NCI-H1105 treated with DMSO at 0.1 percent for 48 hours (cell line): Measurements from ENCODE around the gene SIGMAR1.

Experiments used
- DNase-seq: peaks from one replicate; lab custom pipeline; 2025; lab: John Stamatoyannopoulos, UW

SIGMAR1 gene

DNA sequence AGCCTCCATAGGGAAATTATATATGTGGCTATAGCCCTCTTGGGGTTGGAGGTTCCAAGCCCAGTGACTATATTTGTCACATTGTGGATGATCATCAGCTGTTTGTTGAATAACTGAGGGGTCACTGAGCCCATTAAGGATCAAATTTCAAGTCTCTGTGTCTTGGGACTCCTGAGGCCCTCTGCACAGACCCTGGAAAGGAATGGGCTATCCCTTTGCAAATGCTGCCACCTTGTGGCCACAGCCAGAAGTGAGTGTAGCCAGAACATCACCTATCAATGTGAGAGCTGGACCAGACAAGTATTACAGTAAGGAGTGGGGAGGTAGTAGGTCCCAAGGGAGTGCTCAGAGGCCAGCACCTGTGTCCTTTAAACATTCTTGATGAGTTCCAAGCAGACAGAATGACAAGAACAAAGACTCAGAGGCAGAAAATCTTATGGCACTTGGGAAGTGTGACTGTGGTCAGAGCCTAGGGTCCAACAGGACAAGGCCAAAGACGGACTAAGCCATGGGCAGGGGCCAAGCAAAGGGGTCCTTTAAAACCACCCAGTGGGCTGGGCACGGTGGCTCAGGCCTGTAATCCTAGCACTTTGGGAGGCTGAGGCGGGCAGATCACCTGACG, 33.9 kb downstream of the SIGMAR1 start:
- peak; percentile 67 for DNase-seq

DNA sequence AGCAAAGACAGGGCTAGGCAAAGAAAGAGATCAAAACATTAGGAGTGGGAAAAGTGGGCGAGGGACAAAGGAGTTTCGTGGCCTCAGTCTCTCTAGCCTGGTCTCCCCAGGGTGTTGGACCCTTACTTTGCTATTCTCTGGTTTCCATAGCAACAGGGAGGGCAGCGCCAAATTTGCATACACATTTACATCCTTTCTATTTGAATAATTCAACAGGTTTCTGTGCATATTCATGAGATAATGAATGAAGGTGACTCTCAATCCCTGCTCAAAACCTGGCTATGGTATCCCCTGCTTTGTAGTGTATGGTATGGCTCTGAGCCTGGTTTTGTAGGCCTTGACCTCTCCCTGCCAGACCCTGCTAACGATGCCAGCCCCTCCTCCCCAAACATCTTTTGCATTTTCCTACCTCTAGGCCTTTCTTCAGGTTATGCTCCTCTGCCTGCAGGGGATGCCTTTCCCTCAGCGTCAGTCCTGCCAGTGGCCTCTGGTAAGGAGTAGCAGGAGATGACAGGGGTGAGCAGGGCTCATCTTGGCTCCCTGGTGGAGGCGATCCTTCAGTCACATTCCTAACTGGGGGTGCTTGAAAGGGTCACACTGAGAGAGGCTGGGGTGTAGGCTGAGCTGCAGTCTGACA, 35.5 kb downstream of the SIGMAR1 start:
- DNase-seq, result no peak

DNA sequence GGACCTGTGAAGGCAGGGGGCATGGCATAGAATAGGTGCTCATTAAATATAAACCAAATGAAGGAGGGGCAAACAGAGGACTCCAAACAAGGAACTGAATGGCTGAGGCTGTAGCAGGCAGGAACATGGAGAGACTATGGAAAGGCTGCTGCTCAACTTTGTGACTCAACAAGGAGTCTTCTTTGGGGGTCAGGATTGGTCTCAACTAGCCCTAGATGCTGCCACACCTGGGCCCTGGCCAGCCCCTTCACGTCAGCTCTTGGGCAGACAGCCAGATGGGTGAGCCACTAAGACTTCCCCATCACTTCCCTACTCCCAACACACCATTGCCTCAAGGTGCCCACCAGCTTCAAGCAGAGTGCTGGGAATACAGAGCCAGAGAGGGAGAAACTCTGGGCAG, 36.7 kb downstream of the SIGMAR1 start:
- no peak for DNase-seq

DNA sequence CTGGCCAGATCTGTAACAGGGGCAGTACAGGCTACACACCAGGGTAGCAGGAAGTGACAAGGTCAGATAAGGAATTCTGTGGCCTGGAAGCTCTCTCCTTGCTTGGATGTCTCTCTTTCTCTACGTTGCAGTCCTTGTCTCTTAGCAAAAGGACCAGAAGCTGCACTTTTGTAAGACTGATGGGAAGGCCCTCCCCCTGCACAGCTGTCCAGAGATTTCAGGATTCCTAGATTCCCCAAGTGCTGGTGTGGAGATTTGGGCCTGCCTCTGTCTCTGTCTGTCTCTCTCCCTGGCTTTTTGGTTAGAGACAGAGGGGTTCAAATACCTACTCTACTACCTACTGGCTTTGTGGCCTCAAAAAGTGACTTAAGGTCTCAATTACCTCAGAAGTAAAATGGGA, 38.0 kb downstream of the SIGMAR1 start:
- no peak for DNase-seq

DNA sequence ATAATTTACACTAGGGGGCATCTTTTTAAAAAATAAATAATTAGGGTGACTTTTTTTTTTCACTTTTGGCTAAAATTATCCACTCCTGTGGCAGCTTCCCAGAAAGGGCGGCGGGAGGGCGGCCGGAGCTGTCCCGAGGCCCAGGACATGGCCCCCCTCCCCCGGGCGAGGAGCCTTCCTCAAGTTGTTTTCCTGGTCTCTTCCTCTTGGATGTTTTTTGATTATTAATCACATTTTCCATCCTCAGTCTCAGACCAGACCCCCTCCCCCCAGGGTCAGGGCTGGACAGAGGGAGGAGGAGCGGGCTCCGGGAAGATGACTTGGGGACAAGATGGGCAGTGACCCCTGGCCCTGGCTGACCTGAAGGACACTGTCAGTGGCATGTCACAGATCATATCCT, 43.4 kb downstream of the SIGMAR1 start:
- no peak for DNase-seq

DNA sequence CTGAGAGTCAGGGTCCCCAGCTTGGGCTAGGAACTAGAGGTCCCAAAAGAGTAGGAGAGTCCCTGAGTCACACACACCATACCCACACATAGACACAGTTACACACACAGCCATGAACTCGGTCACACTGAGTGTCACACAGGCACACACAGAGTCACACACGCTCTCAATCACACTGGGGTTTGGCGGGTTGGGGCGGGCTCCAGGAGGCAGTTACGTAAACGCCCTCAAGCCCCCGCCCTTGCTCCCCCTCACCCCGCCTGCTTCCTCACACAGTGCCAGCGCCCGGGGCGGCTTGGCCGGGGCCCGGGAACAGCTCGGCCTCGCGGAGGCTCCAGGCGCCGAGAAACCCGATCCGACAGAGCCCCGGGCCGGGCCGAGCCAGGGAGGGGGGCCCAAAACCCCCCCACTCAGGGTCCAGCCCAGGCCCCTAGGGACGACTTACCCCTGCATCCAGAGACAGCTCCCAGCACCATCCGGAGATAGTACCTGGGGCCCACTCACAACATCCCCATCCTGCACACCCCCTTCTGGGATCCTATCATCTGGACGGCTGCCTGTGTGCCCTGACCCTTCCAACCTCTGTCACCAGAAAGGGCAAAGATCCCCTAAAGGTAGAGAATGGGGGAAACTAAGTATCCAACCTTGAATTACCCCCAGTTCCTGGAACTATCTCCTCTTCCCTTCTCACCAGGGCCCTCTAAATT, 44.5 kb downstream of the SIGMAR1 start:
- DNase-seq, result no peak

DNA sequence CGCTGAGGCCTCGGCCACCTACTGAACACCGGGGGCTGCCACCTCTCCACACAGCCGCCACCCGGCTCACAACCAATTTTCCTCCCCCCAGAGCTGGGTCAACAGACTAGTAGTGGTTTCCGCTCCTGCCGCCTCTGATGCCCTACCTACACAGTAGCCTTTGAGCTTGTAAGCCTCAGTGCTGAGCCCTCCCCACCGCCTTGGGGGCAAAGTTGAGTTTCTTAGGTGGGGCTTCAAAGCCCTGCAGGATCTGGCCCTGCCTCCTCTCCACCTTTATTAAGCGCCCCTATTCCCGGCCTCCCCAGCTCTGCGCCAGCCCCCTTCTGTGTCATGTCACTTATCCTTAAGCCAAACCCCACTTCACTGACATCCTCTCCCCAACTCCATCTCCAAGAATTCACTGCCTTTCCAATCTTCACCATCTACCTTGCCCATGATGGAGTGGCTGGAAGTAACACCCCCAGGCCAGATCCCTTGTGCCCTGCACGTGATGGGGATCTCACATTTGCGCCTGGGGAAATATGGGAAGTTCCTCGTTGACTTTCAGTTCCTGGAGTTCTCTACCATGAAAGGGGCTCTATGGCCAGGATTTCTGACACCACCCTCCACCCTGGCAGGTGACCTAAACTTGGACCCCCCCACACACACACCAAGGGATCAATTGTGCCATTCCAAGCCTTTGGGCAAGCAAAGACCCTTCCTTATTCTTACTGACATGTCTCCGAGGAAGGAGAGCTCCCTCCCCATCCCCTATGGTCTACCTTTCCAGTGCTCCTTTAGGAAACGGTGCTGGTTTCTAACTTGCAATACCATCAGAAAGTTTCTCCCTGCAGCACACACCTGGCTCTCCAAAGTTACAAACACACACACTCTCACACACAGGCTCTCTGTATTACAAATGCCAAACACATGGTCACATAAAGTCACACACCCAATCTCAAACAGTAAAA, 45.4 kb downstream of the SIGMAR1 start:
- no peak for DNase-seq

DNA sequence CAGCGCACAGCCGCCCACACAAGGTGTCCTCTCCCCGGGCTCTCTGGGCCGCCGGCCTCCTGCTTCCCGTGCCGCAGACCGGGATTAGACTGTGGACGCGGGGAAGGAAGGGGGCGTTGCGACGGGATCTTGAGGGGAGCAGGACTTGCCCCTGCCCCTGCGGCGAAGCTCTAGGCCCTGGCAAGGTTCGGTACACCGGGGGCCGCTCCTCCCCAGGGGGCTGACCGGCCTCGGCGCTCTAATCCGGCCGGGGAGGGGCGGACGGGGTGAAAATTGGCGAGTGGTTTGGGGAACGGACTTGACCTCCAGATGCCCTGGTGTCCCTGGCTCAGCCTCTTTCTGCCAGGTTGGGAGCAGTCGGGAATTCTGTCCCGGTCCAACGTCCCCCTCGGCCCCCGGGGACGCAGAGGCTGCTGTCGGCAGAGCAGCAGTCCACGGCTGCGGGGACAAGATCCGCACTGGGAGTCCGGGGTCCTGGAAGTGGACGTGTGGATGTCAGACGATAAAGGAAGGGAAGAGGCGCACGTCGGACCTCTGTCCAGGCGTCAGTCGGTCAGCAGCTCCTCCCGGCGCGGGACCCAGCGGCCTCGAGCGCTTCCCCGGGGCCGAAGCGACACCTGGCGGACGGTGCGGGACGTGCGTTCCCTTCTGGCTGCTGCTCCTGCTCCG, 46.2 kb downstream of the SIGMAR1 start:
- peak; percentile 44 for DNase-seq

DNA sequence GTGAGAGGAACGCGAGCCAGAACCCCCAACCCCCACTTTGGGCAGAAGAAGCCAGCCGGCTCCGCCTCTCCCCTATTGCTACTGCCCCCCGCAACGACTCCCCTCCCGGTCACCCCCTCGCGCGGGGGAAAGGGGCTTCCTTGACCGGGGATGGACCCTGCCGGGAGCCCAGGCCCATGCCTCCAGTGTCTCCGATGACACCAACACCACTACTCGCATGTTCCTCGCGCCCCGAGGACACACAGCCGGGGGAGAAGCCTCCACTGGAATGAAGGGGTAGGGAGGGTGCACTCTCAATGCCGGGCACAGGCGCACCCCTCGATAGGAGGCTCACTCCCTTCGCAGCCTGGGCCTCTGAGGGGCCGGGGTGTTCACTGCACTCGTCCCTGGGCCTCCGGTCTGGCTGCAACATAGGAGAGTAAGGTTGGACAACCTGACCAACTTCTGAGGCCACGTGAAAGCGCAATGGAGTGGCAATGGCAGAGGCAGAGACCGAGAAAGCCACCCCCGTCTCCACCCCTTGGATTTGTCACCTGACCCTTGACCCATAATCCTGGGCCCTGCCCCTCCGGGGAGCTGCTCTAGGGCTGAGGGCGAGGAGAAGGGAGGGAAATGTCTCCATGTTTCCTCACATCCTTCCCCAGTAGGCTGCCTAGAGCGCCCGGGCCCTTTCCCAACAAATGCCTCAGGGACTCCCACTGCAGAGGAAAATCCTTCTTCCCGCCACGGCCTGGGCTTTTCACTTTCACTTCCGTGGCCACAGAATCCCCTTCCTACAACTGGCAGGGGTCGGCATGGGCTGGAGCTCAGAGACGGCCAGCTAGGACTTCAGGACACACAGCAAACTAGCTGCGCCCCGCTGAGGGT, 47.0 kb downstream of the SIGMAR1 start:
- DNase-seq, result peak; percentile 8

DNA sequence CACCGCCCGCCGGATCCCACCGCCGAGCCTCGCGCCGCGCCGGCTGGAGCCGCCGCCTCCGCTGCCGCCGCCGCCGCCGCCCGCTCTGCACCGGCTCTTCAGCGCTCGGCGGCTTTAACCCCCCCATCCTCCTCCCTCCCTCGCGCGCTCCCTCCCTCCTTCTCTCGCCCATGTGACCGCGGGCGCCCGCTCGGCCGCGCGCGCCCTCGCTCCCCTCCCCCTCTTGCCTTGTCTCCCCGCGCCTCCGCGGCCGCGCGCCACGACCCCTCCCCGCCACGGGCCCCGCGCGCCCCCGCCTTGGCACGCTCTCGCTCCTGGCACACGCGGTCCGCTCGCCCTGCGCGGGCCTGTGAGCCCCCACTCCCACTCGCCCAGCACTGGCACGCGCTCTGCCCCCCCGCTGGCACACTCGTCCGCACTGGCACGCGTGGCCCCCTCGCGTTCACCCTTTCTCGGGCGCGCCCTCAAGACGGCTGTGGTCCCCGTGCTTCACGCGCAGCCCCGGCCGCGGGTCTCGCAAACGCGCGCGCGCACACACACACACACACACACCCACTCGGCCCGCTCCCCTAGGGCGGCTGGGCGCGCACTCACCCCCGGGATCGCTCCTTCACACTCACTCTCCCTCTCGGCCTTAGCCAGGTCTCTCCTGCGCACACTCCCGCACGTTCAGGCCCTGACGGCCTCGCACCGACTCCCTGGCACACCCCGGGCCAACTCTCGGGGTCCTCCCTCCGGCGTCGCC, 47.8 kb downstream of the SIGMAR1 start, which contains the start of gene CNTFR:
CNTFR (minus strand) TSS at position 89 of the 745 bp plus-strand sequence. CDS start 20,743 bp downstream, outside the sequence.
- DNase-seq, result peak; percentile 41

DNA sequence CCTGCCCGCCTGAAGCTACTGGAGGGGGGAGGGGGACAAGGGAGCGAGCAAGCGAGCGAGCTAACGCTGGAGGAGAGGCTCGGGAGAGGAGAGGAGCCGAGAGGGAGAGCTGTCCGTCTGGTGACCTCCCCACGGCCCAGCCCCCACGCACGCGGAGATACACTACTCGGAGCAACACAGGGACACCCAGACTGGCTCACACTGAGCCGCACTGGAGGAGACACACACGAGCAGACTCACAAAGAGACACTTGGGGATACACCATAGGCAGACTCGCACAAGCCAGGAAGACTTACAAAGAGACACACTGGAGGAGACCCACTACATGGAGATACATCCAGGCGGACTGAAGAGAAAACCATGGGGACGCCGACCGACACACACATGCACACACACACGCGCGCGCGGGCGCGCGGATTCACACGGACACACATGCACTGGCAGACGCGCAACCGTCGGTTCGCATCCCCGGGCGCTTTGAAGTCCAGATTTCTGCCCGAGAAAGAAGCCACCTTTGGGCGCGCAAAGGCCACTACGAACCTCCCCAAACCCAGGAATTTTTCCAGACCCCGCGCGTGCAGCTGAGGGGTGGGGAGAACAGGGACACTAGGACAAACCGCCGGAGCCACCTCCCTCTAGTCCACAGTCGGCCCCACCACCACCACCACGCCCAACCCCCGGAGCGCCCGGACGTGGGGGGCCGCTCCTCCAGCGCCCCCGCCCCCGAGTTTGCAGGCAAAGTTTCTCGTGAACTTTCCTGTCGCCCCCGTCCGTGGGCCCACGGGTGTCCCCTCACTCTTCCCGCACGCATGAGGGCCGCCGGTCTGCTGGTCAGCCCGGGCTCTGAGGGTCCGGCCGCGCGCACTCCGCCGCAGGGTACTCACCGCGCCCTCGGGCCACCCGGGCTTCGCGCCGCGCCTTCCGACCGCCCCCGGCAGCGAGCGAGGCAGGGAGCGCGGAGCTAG, 48.6 kb downstream of the SIGMAR1 start:
- no peak for DNase-seq

DNA sequence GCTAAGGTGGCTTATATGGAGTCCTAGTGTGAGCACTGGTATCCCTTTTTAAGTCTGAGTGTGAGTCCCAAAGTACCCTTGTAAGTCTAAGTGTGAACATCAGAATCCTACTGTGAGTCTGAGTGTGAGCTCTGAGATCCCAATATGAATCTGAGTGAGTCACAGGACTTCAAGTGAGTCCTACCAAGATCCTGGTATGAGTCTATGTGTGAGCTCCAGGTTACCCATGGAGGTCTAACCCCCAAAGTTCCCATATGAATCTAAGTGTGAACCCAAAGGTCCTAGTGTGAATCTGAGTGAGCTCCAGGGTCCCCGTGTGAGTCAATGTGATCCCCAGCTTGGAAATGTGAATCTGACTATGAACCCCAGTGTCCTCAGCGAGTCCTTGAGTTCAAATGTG, 50.3 kb downstream of the SIGMAR1 start:
- no peak for DNase-seq

DNA sequence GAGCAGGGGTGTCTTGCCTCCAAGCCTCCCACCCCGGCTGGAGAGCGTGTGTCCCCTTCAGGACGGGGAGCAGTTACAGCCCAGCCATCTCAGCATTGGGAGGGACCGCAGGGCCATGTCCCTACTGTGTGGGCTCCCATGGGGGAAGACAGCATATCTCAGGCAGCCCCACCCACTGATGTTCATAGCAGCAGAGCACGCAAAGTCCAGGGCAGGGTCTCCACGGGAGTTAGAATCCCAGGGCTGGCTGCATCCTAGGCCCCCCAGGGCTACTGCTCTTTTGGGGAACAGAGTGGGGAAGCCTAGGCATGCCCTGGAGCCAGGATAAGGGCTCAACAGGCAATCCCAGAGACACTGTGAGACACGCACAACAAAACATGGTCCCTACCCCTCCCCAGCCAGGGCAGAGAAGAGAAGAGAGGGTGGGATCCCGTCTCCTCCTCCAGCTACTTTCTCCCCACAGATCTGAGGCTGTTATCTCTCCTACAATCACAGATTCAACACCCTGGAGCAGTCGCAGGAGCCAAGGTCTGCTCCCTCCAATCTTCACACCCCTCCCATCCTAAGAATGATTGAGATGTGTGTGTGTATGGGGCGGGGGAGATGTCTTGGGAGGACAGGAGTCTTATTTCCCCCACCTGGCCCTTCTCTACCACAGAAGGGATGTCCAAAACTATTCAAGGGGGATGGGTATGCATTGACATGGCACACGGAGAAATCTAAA, 51.5 kb downstream of the SIGMAR1 start:
- no peak for DNase-seq

DNA sequence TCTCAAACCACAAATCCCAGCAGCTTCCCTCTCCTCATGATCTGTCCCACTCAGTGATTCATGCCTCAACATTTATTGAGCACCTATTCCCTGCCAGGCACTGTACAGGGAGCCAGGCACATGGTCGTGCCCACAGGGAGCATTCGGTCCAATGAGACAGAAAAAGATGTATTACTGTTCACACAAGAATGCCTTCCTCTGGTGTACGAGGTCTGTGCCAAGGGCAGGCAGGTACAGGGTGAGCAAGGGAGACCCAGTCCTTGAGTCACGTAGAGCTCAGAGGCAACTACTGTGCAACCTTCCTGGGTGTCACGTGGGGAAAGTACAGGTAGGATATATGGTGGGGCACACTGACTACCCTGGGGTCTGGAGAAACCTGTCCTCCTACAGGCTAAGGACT, 52.6 kb downstream of the SIGMAR1 start:
- DNase-seq, result no peak
